HepG2 (cell line): ENCODE results near the gene NEK11. TPM values are rescaled to one million over a fixed set of nuclear protein-coding genes. Genes with fewer than 3 reads are reported as not detected.

Experiments
- ATAC-seq: fragments of 200-7000 bp; cut with Tn5 transposase; 3 replicates; pipeline ENCODE4 v1.9.1; 2020; ENCODE audit warnings: mild to moderate bottlenecking, moderate library complexity
- BruUV-seq: library from RNA; stranded (reverse); fragments of 400-500 nt; replicated peaks from 2 replicates; lab custom pipeline; 2021; lab: Mats Ljungman, UMichigan
- CTCF ChIA-PET: fragments of 300-600 bp; formaldehyde crosslinking; extraction: SDS; loops from one replicate; lab custom pipeline; 2021; ENCODE audit warnings: low total read pairs, inconsistent platforms, low intra/inter-chr PET ratio; lab: Yijun Ruan, JAX
- POLR2A ChIA-PET: fragments of 350-600 bp; sonication (Branson Sonifier 250); formaldehyde crosslinking; loops from one replicate; lab custom pipeline; 2020; ENCODE audit warnings: antibody characterized with exemption, inconsistent platforms; lab: Yijun Ruan, JAX
- DNase-seq: peaks from one replicate; pipeline ENCODE4 v3.0.0-alpha.2; 2015; ENCODE audit warnings: low spot score
- FAIRE-seq: peaks from 3 replicates; lab custom pipeline; 2011; peaks lifted over from hg19 to GRCh38; lab: Jason Lieb, UNC
- H2AFZ ChIP-seq: one replicate; pipeline ENCODE4 v1.6.1; 2011; ENCODE audit warnings: low read length, inconsistent platforms
- H3K27ac ChIP-seq: fragments of 300-600 bp; 3 replicates; pipeline ENCODE4 v1.8.0; 2011; ENCODE audit warnings: mixed run types, mild to moderate bottlenecking, mixed read lengths, low read length, inconsistent platforms; ENCODE audit not compliant: insufficient read depth; ENCODE audit errors: extremely low read length
- H3K27me3 ChIP-seq, 2 experiments: fragments of 200-600 bp in 1 of 2; 2 replicates in 1 of 2; 3 replicates in 1 of 2; pipeline versions ENCODE4 v1.6.0 to v1.8.0; 2011; ENCODE audit warnings: low read length in 2 of 2, mild to moderate bottlenecking in 2 of 2, moderate library complexity in 2 of 2, inconsistent platforms in 1 of 2; ENCODE audit not compliant: insufficient read depth in 2 of 2, control insufficient read depth in 1 of 2
- H3K36me3 ChIP-seq, 2 experiments: fragments of 200-600 bp in 1 of 2; replicated peaks in 1 of 2; 2 replicates in 1 of 2; 3 replicates in 1 of 2; pipeline versions ENCODE4 v1.5.1 to v1.8.0; 2011; ENCODE audit warnings: low read length in 2 of 2, inconsistent platforms in 1 of 2; ENCODE audit not compliant: insufficient read depth in 2 of 2, control insufficient read depth in 1 of 2
- H3K4me1 ChIP-seq: 2 replicates; pipeline ENCODE4 v1.5.1; 2012; ENCODE audit warnings: low read length, inconsistent platforms; ENCODE audit not compliant: insufficient read depth
- H3K4me2 ChIP-seq: 2 replicates; pipeline ENCODE4 v1.6.0; 2011; ENCODE audit warnings: low read depth, low read length, inconsistent platforms
- H3K4me3 ChIP-seq, 3 experiments: fragments of 200-600 bp in 1 of 3; sonication (generic), shearing (Covaris generic) in 1 of 3; replicated peaks in 1 of 3; 2 replicates each; pipeline ENCODE4 v1.5.1; 2011 to 2016; ENCODE audit warnings: low read length in 3 of 3, inconsistent platforms in 2 of 3, low read depth in 2 of 3, mild to moderate bottlenecking in 2 of 3, control low read depth in 1 of 3, mixed read lengths in 1 of 3; ENCODE audit not compliant: insufficient read depth in 1 of 3
- H3K79me2 ChIP-seq: one replicate; pipeline ENCODE4 v1.6.1; 2011; ENCODE audit warnings: low read length, inconsistent platforms; ENCODE audit not compliant: insufficient read depth
- H3K9ac ChIP-seq: 2 replicates; pipeline ENCODE4 v1.6.0; 2011; ENCODE audit warnings: mild to moderate bottlenecking, low read depth, low read length, inconsistent platforms; ENCODE audit not compliant: insufficient read depth
- H3K9me3 ChIP-seq: 2 replicates; pipeline ENCODE4 v1.5.1; 2012; ENCODE audit warnings: mild to moderate bottlenecking, low read length
- H4K20me1 ChIP-seq: 2 replicates; pipeline ENCODE4 v1.6.0; 2011; ENCODE audit warnings: inconsistent platforms, mild to moderate bottlenecking, low read length, moderate library complexity; ENCODE audit not compliant: insufficient read depth
- FOSL2 ChIP-seq: sonication (generic); formaldehyde crosslinking; IDR thresholded peaks from 2 replicates; pipeline ENCODE4 v1.4.0; 2020; ENCODE audit warnings: missing genetic modification reagents
- GABPB1 ChIP-seq: IDR thresholded peaks from 2 replicates; pipeline ENCODE4 v1.6.1; 2016; ENCODE audit warnings: mild to moderate bottlenecking, missing genetic modification reagents, moderate library complexity, missing compliant biosample characterization
- HDAC6 ChIP-seq: fragments of 200-600 bp; sonication (generic); IDR thresholded peaks from 2 replicates; pipeline ENCODE4 v1.7.0; 2017; ENCODE audit warnings: mild to moderate bottlenecking, antibody characterized with exemption, low read length, low read depth
- MNT ChIP-seq: fragments of 450-650 bp; IDR thresholded peaks from 2 replicates; pipeline ENCODE4 v1.6.1; 2016
- MYNN ChIP-seq: sonication (generic); formaldehyde crosslinking; IDR thresholded peaks from 2 replicates; pipeline ENCODE4 v1.4.0; 2020; ENCODE audit warnings: mild to moderate bottlenecking, low read depth, missing genetic modification reagents
- RCOR2 ChIP-seq: IDR thresholded peaks from 2 replicates; pipeline ENCODE4 v1.6.1; 2016; ENCODE audit warnings: missing biosample characterization, missing genetic modification reagents
- SPEN ChIP-seq: sonication (generic); formaldehyde crosslinking; IDR thresholded peaks from 2 replicates; pipeline ENCODE4 v1.5.1; 2020; ENCODE audit warnings: low read depth, mild to moderate bottlenecking, missing genetic modification reagents
- WIZ ChIP-seq: sonication (generic); formaldehyde crosslinking; IDR thresholded peaks from 2 replicates; pipeline ENCODE4 v1.5.1; 2020; ENCODE audit warnings: mild to moderate bottlenecking, missing genetic modification reagents
- ZNF224 ChIP-seq: sonication (generic); formaldehyde crosslinking; IDR thresholded peaks from 2 replicates; pipeline ENCODE4 v1.5.0; 2020; ENCODE audit warnings: mild to moderate bottlenecking, missing genetic modification reagents
- ZNF329 ChIP-seq: sonication (generic); formaldehyde crosslinking; IDR thresholded peaks from 2 replicates; pipeline ENCODE4 v1.9.0; 2021; ENCODE audit warnings: low read depth, mild to moderate bottlenecking, missing genetic modification reagents
- WGBS: methylation state at CpG from one replicate; pipeline ENCODE4 v1.1.6; 2017; ENCODE audit warnings: low lambda C conversion rate; 5-methylcytosine and 5-hydroxymethylcytosine counted together
- in situ Hi-C: cut with HindIII; loops from 2 replicates; pipeline ENCODE4 v1.10.0; 2017; ENCODE audit warnings: low pct_unique_long_range_greater_than_20kb; ENCODE audit not compliant: extremely low pct_ligation_motif_present
- intact Hi-C: fragments of 100-400 bp; cut with micrococcal nuclease; formaldehyde crosslinking; loops from one replicate; pipeline ENCODE4 v1.10.0; 2022; ENCODE audit not compliant: unreplicated experiment
- polyA plus RNA-seq, 8 experiments: library from polyadenylated mRNA; depleted of rRNA in 3 of 8; stranded (reverse) in 7 of 8; unstranded in 1 of 8; fragments of >200 nt; fragmentation: Illumina TruSeq in 4 of 8; extraction: Trizol in 4 of 8; gene quantifications; 2 replicates each; pipeline versions ENCODE4 v1.2.1 to v1.2.3, GENCODE V29; 2011 to 2016; ENCODE audit warnings: low read depth in 4 of 8, missing spikeins in 1 of 8, mixed read lengths in 1 of 8; ENCODE audit not compliant: insufficient read depth in 1 of 8
- total RNA-seq, 5 experiments: library from RNA; depleted of rRNA; stranded (reverse); fragments of >200 nt; fragmentation: Illumina TruSeq; extraction: Trizol; gene quantifications; 2 replicates each; pipeline ENCODE4 v1.2.3, GENCODE V29; 2016; ENCODE audit warnings: low read depth in 1 of 5

The NEK11 gene
- total and polyA plus RNA-seq, 2 of the 13 experiments (the other 11 are each of a cell fraction or from before 2014, with no cell fraction given): 0.95 to 2.2 TPM

- no peaks in the 10 kb centered on the region for H4K20me1 ChIP-seq
- H2AFZ ChIP-seq: no peak overlapping the region
- DNase-seq: no peak
- no peaks in the 10 kb centered on the region; a peak in 1 of 5 replicates for H3K36me3 ChIP-seq
- WGBS: 87% methylated on average over 9 of the region's 10 CpGs
- no peaks in the 10 kb centered on the region for H3K27me3 ChIP-seq
- H3K4me1 ChIP-seq: no peaks in the 10 kb centered on the region
- in situ Hi-C loops: no loop called here
- no peak overlapping the region for H3K4me2 ChIP-seq
- FAIRE-seq: no peak
- H3K4me3 ChIP-seq: no peak overlapping the region
- no peak for ATAC-seq
- CTCF ChIA-PET: no interaction called here
- H3K9me3 ChIP-seq: no peaks in the 10 kb centered on the region
- intact Hi-C loops: no loop called here
- no peaks in the 10 kb centered on the region for H3K79me2 ChIP-seq
- H3K9ac ChIP-seq: no peak overlapping the region
- BruUV-seq: no TSS peak
- TF ChIP-seq SPEN (no peak), GABPB1 (CRISPR knock-in tag) (no peak), HDAC6 (no peak), ZNF224 (CRISPR knock-in tag) (no peak), RCOR2 (CRISPR knock-in tag) (no peak), WIZ (CRISPR knock-in tag) (no peak), ZNF329 (no peak), FOSL2 (no peak)
- H3K27ac ChIP-seq: no peak overlapping the region
- POLR2A ChIA-PET: interaction anchor here (2.0 kb wide), 1 partner anchor 10 kb away, joined by 7 read pairs; the partner anchor contains the start of gene NUDT16
Measured at GRCh38 chr3:131370935-131371687, 344.4 kb downstream of the NEK11 start.

- H3K9me3 ChIP-seq: no peaks in the 10 kb centered on the region
- H3K9ac ChIP-seq: no peak overlapping the region
- no peaks in the 10 kb centered on the region for H3K79me2 ChIP-seq
- H3K4me3 ChIP-seq: no peak overlapping the region
- no peaks in the 10 kb centered on the region; a peak in 1 of 5 replicates for H3K36me3 ChIP-seq
- intact Hi-C loops (no loop called here), in situ Hi-C loops (no loop called here)
- ChIA-PET CTCF (no interaction called here), POLR2A (interaction anchor here (2.0 kb wide), 1 partner anchor 10 kb away, joined by 7 read pairs; the partner anchor contains the start of gene NUDT16)
- no TSS peak for BruUV-seq
- H2AFZ ChIP-seq: no peak overlapping the region
- H4K20me1 ChIP-seq: no peaks in the 10 kb centered on the region
- no peak for DNase-seq
- no peaks in the 10 kb centered on the region for H3K4me1 ChIP-seq
- H3K27me3 ChIP-seq: no peaks in the 10 kb centered on the region
- TF ChIP-seq MNT: peak; percentile 42; the same call in 1 of the 2 replicates
- TF ChIP-seq MYNN (CRISPR knock-in tag): no peak
- FAIRE-seq: no peak
- ATAC-seq: no peak
- WGBS: 100% methylated on average over 2 of the region's 2 CpGs
- no peak overlapping the region for H3K27ac ChIP-seq
- no peak overlapping the region for H3K4me2 ChIP-seq
Measured at GRCh38 chr3:131371688-131372066, 345.0 kb downstream of the NEK11 start.
